Measurements from ENCODE around the gene CNTN5. TPM values are rescaled to one million over a fixed set of nuclear protein-coding genes. Genes with fewer than 3 reads are reported as not detected.

CNTN5 gene
- total RNA-seq, 1 experiment from 2014 or later = not detected

DNA sequence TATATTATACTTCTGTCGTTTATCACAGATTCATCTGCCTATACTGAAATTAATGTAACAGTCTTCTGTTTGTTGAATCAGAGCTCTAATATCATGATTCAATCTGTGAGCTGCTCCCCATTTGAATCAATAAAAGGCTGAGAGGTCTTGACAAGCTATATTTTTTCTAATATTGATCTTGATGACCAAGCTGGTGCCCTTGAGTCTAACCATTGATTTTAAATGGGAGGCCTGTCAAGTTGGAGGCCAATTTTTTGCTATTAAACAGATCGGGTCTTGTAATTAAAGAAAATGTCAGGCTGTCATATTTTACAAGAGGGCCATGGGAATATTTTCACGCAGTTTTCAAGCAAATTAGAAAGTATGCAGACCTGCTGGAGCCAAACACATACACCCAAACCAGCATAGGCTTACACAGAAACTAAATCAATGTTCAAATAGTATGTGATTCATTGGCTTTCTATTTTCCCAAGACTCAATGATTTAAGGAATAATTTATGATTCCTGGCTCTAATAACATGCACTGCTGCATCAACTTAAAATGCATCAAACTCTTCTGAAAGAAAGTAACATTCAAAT is 286.9 kb downstream of the CNTN5 start:
- Histone ChIP-seq H3K4me2 (ENCODE audit: insufficient read depth, insufficient read length, low read length) (no peak overlapping the region), H3K4me1 (ENCODE audit: insufficient read depth, low read length) (no peaks in the 10 kb centered on the region), H3K27ac (ENCODE audit: insufficient read length, low read depth, low read length) (no peak overlapping the region), H3K27me3 (ENCODE audit: insufficient read depth, low read length) (no peaks in the 10 kb centered on the region), H3K14ac (ENCODE audit: insufficient read depth, low read length) (no peak overlapping the region), H3K56ac (ENCODE audit: insufficient read length, low read depth, low read length) (no peak overlapping the region), H4K20me1 (ENCODE audit: control insufficient read depth, insufficient read depth, insufficient read length) (no peaks in the 10 kb centered on the region), H2AFZ (ENCODE audit: low read length) (no peak overlapping the region), H2BK12ac (ENCODE audit: insufficient read length, low read depth, low read length) (no peak overlapping the region), H2AK5ac (ENCODE audit: insufficient read length, low read length) (no peak overlapping the region), H3K23me2 (ENCODE audit: insufficient read length, low read depth, low read length, poor library complexity, severe bottlenecking) (no peaks in the 10 kb centered on the region), H2BK20ac (ENCODE audit: low read depth, low read length, poor library complexity, severe bottlenecking) (no peak overlapping the region), H3K18ac (ENCODE audit: insufficient read length, low read depth, low read length) (no peak overlapping the region), H3K79me1 (ENCODE audit: insufficient read depth, low read depth, low read length, poor library complexity, severe bottlenecking) (no peaks in the 10 kb centered on the region), H4K8ac (replicated peaks; ENCODE audit: insufficient read length, low read depth, low read length) (no peak overlapping the region), H3K9me3 (ENCODE audit: control insufficient read depth, low read depth, low read length) (no peaks in the 10 kb centered on the region), H2BK5ac (ENCODE audit: insufficient read length, low read length) (no peak overlapping the region), H4K5ac (ENCODE audit: insufficient read length, low read depth, low read length) (no peak overlapping the region), H2BK120ac (ENCODE audit: low read depth, low read length, poor library complexity, severe bottlenecking) (no peak overlapping the region), H3K9ac (ENCODE audit: extremely low read depth, insufficient read length, low read length) (no peak overlapping the region), H3T11ph (ENCODE audit: low read length) (no peak overlapping the region), H3K23ac (ENCODE audit: insufficient read length, low read depth, low read length) (no peak overlapping the region), H3K4ac (ENCODE audit: low read depth, low read length) (no peak overlapping the region), H3K79me2 (ENCODE audit: insufficient read depth, low read length) (no peaks in the 10 kb centered on the region), H2BK15ac (ENCODE audit: low read depth, low read length) (no peak overlapping the region), H4K91ac (ENCODE audit: insufficient read length, low read depth, low read length) (no peak overlapping the region)
- TF ChIP-seq, protein P1, sequence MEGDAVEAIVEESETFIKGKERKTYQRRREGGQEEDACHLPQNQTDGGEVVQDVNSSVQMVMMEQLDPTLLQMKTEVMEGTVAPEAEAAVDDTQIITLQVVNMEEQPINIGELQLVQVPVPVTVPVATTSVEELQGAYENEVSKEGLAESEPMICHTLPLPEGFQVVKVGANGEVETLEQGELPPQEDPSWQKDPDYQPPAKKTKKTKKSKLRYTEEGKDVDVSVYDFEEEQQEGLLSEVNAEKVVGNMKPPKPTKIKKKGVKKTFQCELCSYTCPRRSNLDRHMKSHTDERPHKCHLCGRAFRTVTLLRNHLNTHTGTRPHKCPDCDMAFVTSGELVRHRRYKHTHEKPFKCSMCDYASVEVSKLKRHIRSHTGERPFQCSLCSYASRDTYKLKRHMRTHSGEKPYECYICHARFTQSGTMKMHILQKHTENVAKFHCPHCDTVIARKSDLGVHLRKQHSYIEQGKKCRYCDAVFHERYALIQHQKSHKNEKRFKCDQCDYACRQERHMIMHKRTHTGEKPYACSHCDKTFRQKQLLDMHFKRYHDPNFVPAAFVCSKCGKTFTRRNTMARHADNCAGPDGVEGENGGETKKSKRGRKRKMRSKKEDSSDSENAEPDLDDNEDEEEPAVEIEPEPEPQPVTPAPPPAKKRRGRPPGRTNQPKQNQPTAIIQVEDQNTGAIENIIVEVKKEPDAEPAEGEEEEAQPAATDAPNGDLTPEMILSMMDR (conservative IDR thresholded peaks at IDR 0.05) = no peak
- WGBS (ENCODE audit: extremely low coverage, insufficient read length, low lambda C conversion rate) = no CpG with 5 or more reads among the region's 3 CpGs
- H3K27me3 Mint-ChIP-seq (ENCODE audit: low read depth) = no peaks in the 10 kb centered on the region
- H3K9me3 Mint-ChIP-seq = no peaks in the 10 kb centered on the region
- no peaks in the 10 kb centered on the region for H3K4me1 Mint-ChIP-seq
- no peak for DNase-seq
- no peaks in the 10 kb centered on the region for H3K36me3 Mint-ChIP-seq (ENCODE audit: insufficient read depth in 1 of 3, low read depth in 3 of 3)
- H3K27ac Mint-ChIP-seq = no peak overlapping the region
- H3K4me3 Mint-ChIP-seq = no peak overlapping the region
